ENCODE measurements around the gene ANK2. TPM values are rescaled to one million over a fixed set of nuclear protein-coding genes. Genes with fewer than 3 reads are reported as not detected.

The ANK2 gene
- total RNA-seq, 1 experiment from 2014 or later = 5.6 TPM

DNA sequence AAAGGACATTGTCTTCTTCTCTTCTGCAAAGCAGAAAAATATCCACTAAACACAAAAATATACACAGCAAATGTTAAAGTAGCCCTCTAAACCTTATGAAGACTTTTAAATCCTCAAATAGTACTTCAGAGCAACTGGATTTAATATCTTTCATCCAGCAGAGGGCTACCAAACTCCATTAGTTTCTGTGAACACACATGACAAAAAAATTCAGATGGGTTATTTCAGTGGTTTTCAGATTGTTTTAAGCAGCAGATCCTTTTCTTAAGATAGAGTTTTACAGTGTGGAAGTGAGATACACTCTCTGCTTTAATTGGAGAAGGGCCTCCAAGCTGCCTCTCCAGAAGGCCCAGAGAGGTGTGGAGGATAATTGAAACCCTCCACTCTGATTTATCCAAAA lies 56.7 kb downstream of the ANK2 start:
- peak; percentile 23 for DNase-seq (ENCODE audit: low read depth, low spot score)
- Histone ChIP-seq H3K36me3 (ENCODE audit: control insufficient read depth in 1 of 2, insufficient read depth in 2 of 2, low read length in 2 of 2) (no peaks in the 10 kb centered on the region), H3K27me3 (ENCODE audit: insufficient read depth, low read length) (no peaks in the 10 kb centered on the region), H3K4me3 (replicated peaks in 1 of 2; ENCODE audit: low read depth in 1 of 2, low read length in 2 of 2) (no peak overlapping the region), H3K9ac (ENCODE audit: low read length) (no peak overlapping the region), H3K27ac (ENCODE audit: low read depth, low read length) (no peak overlapping the region), H4K20me1 (ENCODE audit: insufficient read depth) (no peaks in the 10 kb centered on the region), H3K4me2 (ENCODE audit: low read length) (no peak overlapping the region), H2AFZ (ENCODE audit: low read depth, low read length, poor library complexity, severe bottlenecking) (no peak overlapping the region), H3K79me2 (ENCODE audit: insufficient read depth, low read length) (no peaks in the 10 kb centered on the region), H3K4me1 (ENCODE audit: control insufficient read depth in 1 of 2, insufficient read depth in 2 of 2, low read length in 2 of 2) (no peaks in the 10 kb centered on the region), H3K9me3 (ENCODE audit: control insufficient read depth in 1 of 2, insufficient read depth in 1 of 2, low read depth in 1 of 2, low read length in 2 of 2) (no peaks in the 10 kb centered on the region), H3K9me2 (ENCODE audit: insufficient read depth) (no peaks in the 10 kb centered on the region)
- no TSS peak for BruUV-seq (replicated peaks)
- ChIA-PET POLR2A (no interaction called here), CTCF (interaction anchor here (0.7 to 1.8 kb wide), 6 partner anchors 9 to 1277 kb away, joined by 3 to 4 read pairs (median 3); no protein-coding TSS in a partner anchor), RAD21 (ENCODE audit: low non-redundant PET in 1 of 2, low total read pairs in 2 of 2, uncharacterized antibody in 2 of 2, unreplicated experiment in 2 of 2) (no interaction called here)
- ATAC-seq = peak; percentile 60; the same call in 1 of the 2 replicates
- intact Hi-C loops (cut with micrococcal nuclease) = loop anchor here (5.0 to 10.0 kb wide), 3 partner anchors 141 to 1276 kb away; no protein-coding TSS in a partner anchor
- TF ChIP-seq SIN3A (IDR thresholded peaks at IDR 0.05; ENCODE audit: low read depth) (no peak), SRF (IDR thresholded peaks at IDR 0.05; ENCODE audit: low read depth) (no peak), RAD21 (IDR thresholded peaks at IDR 0.05; ENCODE audit: low read depth) (peak; percentile 66)
- TF ChIP-seq, protein P1, sequence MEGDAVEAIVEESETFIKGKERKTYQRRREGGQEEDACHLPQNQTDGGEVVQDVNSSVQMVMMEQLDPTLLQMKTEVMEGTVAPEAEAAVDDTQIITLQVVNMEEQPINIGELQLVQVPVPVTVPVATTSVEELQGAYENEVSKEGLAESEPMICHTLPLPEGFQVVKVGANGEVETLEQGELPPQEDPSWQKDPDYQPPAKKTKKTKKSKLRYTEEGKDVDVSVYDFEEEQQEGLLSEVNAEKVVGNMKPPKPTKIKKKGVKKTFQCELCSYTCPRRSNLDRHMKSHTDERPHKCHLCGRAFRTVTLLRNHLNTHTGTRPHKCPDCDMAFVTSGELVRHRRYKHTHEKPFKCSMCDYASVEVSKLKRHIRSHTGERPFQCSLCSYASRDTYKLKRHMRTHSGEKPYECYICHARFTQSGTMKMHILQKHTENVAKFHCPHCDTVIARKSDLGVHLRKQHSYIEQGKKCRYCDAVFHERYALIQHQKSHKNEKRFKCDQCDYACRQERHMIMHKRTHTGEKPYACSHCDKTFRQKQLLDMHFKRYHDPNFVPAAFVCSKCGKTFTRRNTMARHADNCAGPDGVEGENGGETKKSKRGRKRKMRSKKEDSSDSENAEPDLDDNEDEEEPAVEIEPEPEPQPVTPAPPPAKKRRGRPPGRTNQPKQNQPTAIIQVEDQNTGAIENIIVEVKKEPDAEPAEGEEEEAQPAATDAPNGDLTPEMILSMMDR (IDR thresholded peaks at IDR 0.05 in 2 of 3, conservative IDR thresholded peaks at IDR 0.05 in 1 of 3; ENCODE audit: borderline replicate concordance in 1 of 3, insufficient read depth in 1 of 3, low read depth in 2 of 3, low read length in 2 of 3) = peak; percentile 38 to 57 (median 44); a peak in 5 of 6 replicates

DNA sequence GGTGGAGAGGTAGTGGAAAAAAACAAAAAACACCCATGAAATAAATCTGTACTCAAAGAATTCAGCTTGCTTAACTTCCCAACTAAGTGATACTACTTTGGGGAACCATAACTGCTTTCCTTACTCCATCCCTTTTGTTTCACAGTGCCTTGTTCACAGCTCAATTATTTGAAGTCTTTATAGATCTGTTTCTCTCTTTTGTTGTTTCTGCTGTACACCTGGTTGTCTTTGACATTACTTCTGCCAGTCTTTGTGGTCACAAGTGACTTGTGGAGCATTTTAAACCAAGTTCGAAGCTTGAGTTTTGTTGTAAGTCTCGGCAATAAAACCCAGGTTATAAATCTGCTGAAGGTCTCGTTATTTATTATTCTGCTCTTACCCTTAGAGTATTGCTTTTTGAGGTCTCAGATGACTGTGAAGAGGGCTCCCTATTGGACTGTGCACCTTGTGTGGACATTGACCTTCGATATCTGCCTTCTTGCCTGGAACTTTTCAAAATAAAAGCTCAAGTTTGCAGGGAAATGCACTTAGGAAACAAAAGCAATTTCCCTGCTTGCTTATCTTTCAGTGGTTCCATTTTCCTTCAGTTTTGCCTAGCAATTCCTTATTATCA lies 59.8 kb downstream of the ANK2 start:
- ChIA-PET POLR2A (no interaction called here), RAD21 (ENCODE audit: low non-redundant PET in 1 of 2, low total read pairs in 2 of 2, uncharacterized antibody in 2 of 2, unreplicated experiment in 2 of 2) (no interaction called here), CTCF (no interaction called here)
- intact Hi-C loops (cut with micrococcal nuclease) = loop anchor here (5.0 to 10.0 kb wide), 3 partner anchors 138 to 1273 kb away; no protein-coding TSS in a partner anchor
- DNase-seq (ENCODE audit: low read depth, low spot score) (no peak), ATAC-seq (no peak)
- no TSS peak for BruUV-seq (replicated peaks)
- no peak overlapping the region for H3K4me3 ChIP-seq (replicated peaks in 1 of 2; ENCODE audit: low read depth in 1 of 2, low read length in 2 of 2)
- no peaks in the 10 kb centered on the region for H3K36me3 ChIP-seq (ENCODE audit: control insufficient read depth in 1 of 2, insufficient read depth in 2 of 2, low read length in 2 of 2)
- H3K9me2 ChIP-seq (ENCODE audit: insufficient read depth) = no peaks in the 10 kb centered on the region
- H3K27ac ChIP-seq (ENCODE audit: low read depth, low read length) = no peak overlapping the region
- H3K9me3 ChIP-seq (ENCODE audit: control insufficient read depth in 1 of 2, insufficient read depth in 1 of 2, low read depth in 1 of 2, low read length in 2 of 2) = no peaks in the 10 kb centered on the region
- H3K27me3 ChIP-seq (ENCODE audit: insufficient read depth, low read length) = no peaks in the 10 kb centered on the region
- no peak overlapping the region for H2AFZ ChIP-seq (ENCODE audit: low read depth, low read length, poor library complexity, severe bottlenecking)
- no peaks in the 10 kb centered on the region for H3K4me1 ChIP-seq (ENCODE audit: control insufficient read depth in 1 of 2, insufficient read depth in 2 of 2, low read length in 2 of 2)
- no peaks in the 10 kb centered on the region for H4K20me1 ChIP-seq (ENCODE audit: insufficient read depth)
- no peak overlapping the region for H3K9ac ChIP-seq (ENCODE audit: low read length)
- H3K79me2 ChIP-seq (ENCODE audit: insufficient read depth, low read length) = no peaks in the 10 kb centered on the region
- H3K4me2 ChIP-seq (ENCODE audit: low read length) = no peak overlapping the region
- TF ChIP-seq JUND (IDR thresholded peaks at IDR 0.05) (no peak), SRF (IDR thresholded peaks at IDR 0.05; ENCODE audit: low read depth) (no peak), POLR2A (IDR thresholded peaks at IDR 0.05; ENCODE audit: borderline replicate concordance, extremely low read depth, insufficient read depth, insufficient read length) (no peak), EZH2 (IDR thresholded peaks at IDR 0.05) (no peak), ZNF274 (IDR thresholded peaks at IDR 0.05; ENCODE audit: low read depth, low read length) (no peak), ZFX (IDR thresholded peaks at IDR 0.05) (no peak), SP1 (IDR thresholded peaks at IDR 0.05; ENCODE audit: low read depth) (no peak), EZH2phosphoT487 (IDR thresholded peaks at IDR 0.05; ENCODE audit: borderline replicate concordance) (no peak), TCF7L2 (IDR thresholded peaks at IDR 0.05; ENCODE audit: borderline replicate concordance, extremely low read depth, insufficient read depth, insufficient read length) (no peak), EGR1 (IDR thresholded peaks at IDR 0.05; ENCODE audit: low read depth) (no peak), POLR2AphosphoS5 (IDR thresholded peaks at IDR 0.05; ENCODE audit: low read depth, low read length) (no peak), CEBPB (IDR thresholded peaks at IDR 0.05; ENCODE audit: low read depth) (no peak)
- TF ChIP-seq, protein P2, sequence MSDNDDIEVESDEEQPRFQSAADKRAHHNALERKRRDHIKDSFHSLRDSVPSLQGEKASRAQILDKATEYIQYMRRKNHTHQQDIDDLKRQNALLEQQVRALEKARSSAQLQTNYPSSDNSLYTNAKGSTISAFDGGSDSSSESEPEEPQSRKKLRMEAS (IDR thresholded peaks at IDR 0.05) = no peak
- TF ChIP-seq, protein P1 (IDR thresholded peaks at IDR 0.05 in 2 of 3, conservative IDR thresholded peaks at IDR 0.05 in 1 of 3; ENCODE audit: borderline replicate concordance in 1 of 3, insufficient read depth in 1 of 3, low read depth in 2 of 3, low read length in 2 of 3) = no peak
- TF ChIP-seq, protein P3, sequence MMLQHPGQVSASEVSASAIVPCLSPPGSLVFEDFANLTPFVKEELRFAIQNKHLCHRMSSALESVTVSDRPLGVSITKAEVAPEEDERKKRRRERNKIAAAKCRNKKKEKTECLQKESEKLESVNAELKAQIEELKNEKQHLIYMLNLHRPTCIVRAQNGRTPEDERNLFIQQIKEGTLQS (IDR thresholded peaks at IDR 0.05) = no peak
